ENCODE results near the gene OLFML2A. TPM values are rescaled to one million over a fixed set of nuclear protein-coding genes. Genes with fewer than 3 reads are reported as not detected.

The OLFML2A gene
- polyA plus RNA-seq, 1 experiment: 2.5 TPM

DNA sequence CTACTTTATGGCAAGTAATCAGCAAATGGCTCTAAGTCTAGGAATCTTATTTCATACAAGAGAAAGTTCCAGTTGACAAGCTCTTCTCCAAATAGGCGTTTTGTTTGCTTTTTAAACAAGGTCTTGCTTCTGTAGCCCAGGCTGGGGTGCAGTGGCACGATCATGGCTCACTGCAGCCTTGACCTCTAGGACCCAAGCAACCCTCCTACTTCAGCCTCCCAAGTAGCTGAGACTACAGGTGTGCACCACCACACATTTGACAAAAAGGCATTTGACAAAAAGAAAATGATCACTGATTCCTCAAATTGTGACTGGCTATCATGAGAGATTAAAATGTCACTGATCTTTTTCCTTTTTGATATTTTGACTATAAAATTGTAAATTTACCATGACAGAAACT lies 37.6 kb upstream of the OLFML2A start:
- CTCF ChIA-PET: no interaction called here
- POLR2A ChIA-PET: no interaction called here
- no peak for DNase-seq (ENCODE audit: low read depth)
- H3K27me3 ChIP-seq (ENCODE audit: control insufficient read depth, insufficient read depth, low read length): no peaks in the 10 kb centered on the region
- no peaks in the 10 kb centered on the region for H3K36me3 ChIP-seq (ENCODE audit: control insufficient read depth, insufficient read depth, low read length)
- no peak overlapping the region for H3K4me3 ChIP-seq (ENCODE audit: low read depth, low read length)
- TF ChIP-seq, protein P1, sequence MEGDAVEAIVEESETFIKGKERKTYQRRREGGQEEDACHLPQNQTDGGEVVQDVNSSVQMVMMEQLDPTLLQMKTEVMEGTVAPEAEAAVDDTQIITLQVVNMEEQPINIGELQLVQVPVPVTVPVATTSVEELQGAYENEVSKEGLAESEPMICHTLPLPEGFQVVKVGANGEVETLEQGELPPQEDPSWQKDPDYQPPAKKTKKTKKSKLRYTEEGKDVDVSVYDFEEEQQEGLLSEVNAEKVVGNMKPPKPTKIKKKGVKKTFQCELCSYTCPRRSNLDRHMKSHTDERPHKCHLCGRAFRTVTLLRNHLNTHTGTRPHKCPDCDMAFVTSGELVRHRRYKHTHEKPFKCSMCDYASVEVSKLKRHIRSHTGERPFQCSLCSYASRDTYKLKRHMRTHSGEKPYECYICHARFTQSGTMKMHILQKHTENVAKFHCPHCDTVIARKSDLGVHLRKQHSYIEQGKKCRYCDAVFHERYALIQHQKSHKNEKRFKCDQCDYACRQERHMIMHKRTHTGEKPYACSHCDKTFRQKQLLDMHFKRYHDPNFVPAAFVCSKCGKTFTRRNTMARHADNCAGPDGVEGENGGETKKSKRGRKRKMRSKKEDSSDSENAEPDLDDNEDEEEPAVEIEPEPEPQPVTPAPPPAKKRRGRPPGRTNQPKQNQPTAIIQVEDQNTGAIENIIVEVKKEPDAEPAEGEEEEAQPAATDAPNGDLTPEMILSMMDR (IDR thresholded peaks at IDR 0.05; ENCODE audit: insufficient read depth, low read depth, low read length): no peak

DNA sequence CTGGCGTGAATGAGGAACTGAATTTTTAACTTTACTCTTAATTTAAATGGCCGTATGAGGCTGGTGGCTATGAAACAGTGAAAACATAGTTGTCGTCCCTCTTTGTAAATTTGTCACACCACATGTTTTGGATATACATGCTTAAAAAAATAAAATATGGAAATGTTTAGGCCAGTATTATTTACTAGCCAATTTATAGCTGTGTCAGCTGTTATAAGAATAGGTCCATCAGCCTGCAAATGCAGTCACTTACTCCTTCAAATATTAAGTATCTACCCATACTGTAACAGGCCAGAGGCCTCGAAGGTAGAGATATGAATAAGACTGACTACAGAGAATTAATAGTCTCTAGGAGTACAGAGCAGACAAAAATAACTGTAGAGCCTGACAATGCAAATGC lies 35.8 kb upstream of the OLFML2A start:
- CTCF ChIA-PET: no interaction called here
- POLR2A ChIA-PET: no interaction called here

DNA sequence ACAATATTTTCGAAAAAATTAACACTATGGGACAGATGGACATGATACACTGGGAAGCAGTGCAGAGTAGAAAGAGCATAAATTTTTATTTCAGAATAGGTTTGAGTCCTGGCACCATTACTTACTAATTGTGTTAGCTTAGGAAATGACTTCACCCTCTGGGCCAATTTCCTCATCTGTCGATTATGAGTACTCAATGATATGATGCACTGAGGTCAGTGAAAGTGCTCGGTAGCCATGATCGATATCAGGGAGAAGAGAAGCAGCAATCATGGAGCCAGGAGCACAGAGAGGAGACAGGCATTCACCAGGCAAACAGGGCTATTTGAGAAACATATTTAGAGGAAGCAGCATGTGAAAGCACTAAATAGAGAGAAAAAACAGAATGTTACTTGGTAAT lies 35.3 kb upstream of the OLFML2A start:
- Histone ChIP-seq H3K36me3 (ENCODE audit: control insufficient read depth, insufficient read depth, low read length) (no peaks in the 10 kb centered on the region), H3K27me3 (ENCODE audit: control insufficient read depth, insufficient read depth, low read length) (no peaks in the 10 kb centered on the region), H3K4me3 (ENCODE audit: low read depth, low read length) (no peak overlapping the region)
- TF ChIP-seq, protein P1 (IDR thresholded peaks at IDR 0.05; ENCODE audit: insufficient read depth, low read depth, low read length): no peak
- ChIA-PET CTCF (no interaction called here), POLR2A (no interaction called here)
- no peak for DNase-seq (ENCODE audit: low read depth)

More for the DNA sequence above, 35.8 kb upstream of the OLFML2A start:
- H3K27me3 ChIP-seq (ENCODE audit: control insufficient read depth, insufficient read depth, low read length): no peaks in the 10 kb centered on the region
- no peak for DNase-seq (ENCODE audit: low read depth)
- TF ChIP-seq, protein P1 (IDR thresholded peaks at IDR 0.05; ENCODE audit: insufficient read depth, low read depth, low read length): no peak
- H3K4me3 ChIP-seq (ENCODE audit: low read depth, low read length): no peak overlapping the region
- no peaks in the 10 kb centered on the region for H3K36me3 ChIP-seq (ENCODE audit: control insufficient read depth, insufficient read depth, low read length)

DNA sequence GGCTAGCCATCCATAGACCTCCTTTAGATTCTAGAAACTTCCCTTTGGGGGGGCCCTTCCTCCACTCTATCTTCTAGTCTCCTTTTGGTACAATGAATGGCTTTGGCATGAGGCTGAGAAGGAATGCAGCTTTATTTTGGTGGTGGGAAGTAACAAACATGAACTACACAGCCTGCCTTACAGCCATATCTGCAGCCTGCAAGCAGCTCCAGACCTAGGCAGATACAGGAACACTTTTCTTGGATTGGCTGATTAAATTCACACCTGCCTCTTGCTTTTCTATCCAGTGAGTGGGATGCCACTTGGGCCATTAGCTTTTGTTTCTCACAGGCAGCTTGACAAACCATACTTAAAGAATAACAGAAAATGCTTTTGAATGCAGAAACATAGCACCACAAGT lies 34.0 kb upstream of the OLFML2A start:
- no peak overlapping the region for H3K4me3 ChIP-seq (ENCODE audit: low read depth, low read length)
- CTCF ChIA-PET: interaction anchor here (0.9 to 1.6 kb wide), 7 partner anchors 8 to 126 kb away, joined by 3 to 6 read pairs (median 4); partner anchors contain the start of gene WDR38
- DNase-seq (ENCODE audit: low read depth): no peak
- H3K27me3 ChIP-seq (ENCODE audit: control insufficient read depth, insufficient read depth, low read length): no peaks in the 10 kb centered on the region
- H3K36me3 ChIP-seq (ENCODE audit: control insufficient read depth, insufficient read depth, low read length): no peaks in the 10 kb centered on the region
- TF ChIP-seq, protein P1 (IDR thresholded peaks at IDR 0.05; ENCODE audit: insufficient read depth, low read depth, low read length): no peak
- POLR2A ChIA-PET: no interaction called here

DNA sequence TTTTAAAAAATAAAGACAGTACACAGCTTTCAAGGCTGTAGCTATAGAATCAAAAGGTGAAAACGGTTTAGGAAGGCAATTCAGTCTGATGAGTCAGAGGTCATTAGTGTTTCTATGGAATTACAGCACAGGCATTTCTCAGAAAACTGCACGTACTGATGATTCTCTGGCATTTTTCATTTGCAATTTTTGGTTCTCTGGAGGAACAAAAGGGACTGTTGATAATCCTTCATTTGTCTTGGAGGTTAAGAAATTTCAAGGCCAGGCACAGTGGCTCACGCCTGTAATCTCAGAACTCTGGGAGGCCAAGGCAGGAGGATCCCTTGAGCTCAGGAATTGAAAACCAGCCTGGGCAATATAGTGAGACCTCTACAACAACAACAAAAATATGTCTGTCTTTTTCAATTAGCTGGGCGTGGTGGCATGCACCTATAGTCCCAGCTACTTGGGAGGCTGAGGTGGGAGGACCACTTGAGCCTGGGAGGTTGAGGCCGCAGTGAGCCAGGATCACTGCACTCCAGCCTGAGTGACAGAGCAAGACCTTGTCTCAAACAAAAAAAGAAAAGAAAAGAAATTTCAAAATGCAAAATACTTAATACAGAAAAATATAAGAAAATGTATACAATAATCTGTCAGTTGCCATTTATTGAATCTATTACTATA lies 33.1 kb upstream of the OLFML2A start:
- POLR2A ChIA-PET: no interaction called here
- H3K36me3 ChIP-seq (ENCODE audit: control insufficient read depth, insufficient read depth, low read length): no peaks in the 10 kb centered on the region
- H3K27me3 ChIP-seq (ENCODE audit: control insufficient read depth, insufficient read depth, low read length): no peaks in the 10 kb centered on the region
- H3K4me3 ChIP-seq (ENCODE audit: low read depth, low read length): no peak overlapping the region
- no peak for DNase-seq (ENCODE audit: low read depth)
- CTCF ChIA-PET: interaction anchor here (0.6 to 1.6 kb wide), 8 partner anchors 9 to 589 kb away, joined by 3 to 6 read pairs (median 4); partner anchors contain the start of gene WDR38
- TF ChIP-seq, protein P1 (IDR thresholded peaks at IDR 0.05; ENCODE audit: insufficient read depth, low read depth, low read length): no peak
